GM12875 (cell line): Measurements from ENCODE around the gene NR6A1.

Experiments used
- H3K4me3 ChIP-seq: one replicate; pipeline ENCODE4 v1.5.1; 2011; ENCODE audit warnings: low read depth, low read length, control low read depth
- CTCF ChIP-seq: IDR thresholded peaks from 2 replicates; pipeline ENCODE4 v1.5.1; 2011; ENCODE audit warnings: low read depth, mild to moderate bottlenecking, control low read depth, inconsistent platforms, low read length, moderate library complexity, borderline replicate concordance; ENCODE audit not compliant: insufficient read depth

The NR6A1 gene

GRCh38 chr9:124675261-124676158 is 95.6 kb downstream of the NR6A1 start:
- H3K4me3 ChIP-seq = no peak overlapping the region

GRCh38 chr9:124674651-124675050 is 96.5 kb downstream of the NR6A1 start:
- TF ChIP-seq CTCF = no peak
- no peak overlapping the region for H3K4me3 ChIP-seq

More at GRCh38 chr9:124675261-124676158, 95.6 kb downstream of the NR6A1 start:
- TF ChIP-seq CTCF = no peak

- H3K4me3 ChIP-seq = no peak overlapping the region
- TF ChIP-seq CTCF = no peak
These were observed 98.0 kb downstream of the NR6A1 start for GRCh38 chr9:124673063-124673462.

- no peak overlapping the region for H3K4me3 ChIP-seq
- no peak for TF ChIP-seq CTCF
These were observed 99.2 kb downstream of the NR6A1 start for GRCh38 chr9:124671861-124672260.

GRCh38 chr9:124666642-124667041 is 104.5 kb downstream of the NR6A1 start:
- no peak overlapping the region for H3K4me3 ChIP-seq
- TF ChIP-seq CTCF = no peak

- H3K4me3 ChIP-seq = no peak overlapping the region
- no peak for TF ChIP-seq CTCF
These were observed 105.6 kb downstream of the NR6A1 start for GRCh38 chr9:124665391-124666058.
